Endothelial cell of umbilical vein (primary cell): ENCODE measurements around the gene UNKL. TPM values are rescaled to one million over a fixed set of nuclear protein-coding genes. Genes with fewer than 3 reads are reported as not detected.

Source experiments
- BruUV-seq: library from RNA; stranded (reverse); fragments of 400-500 nt; replicated peaks from 2 replicates; lab custom pipeline; 2021; lab: Mats Ljungman, UMichigan
- CTCF ChIA-PET: fragments of 300-600, 350-600 bp; sonication (Branson Sonifier 250); formaldehyde crosslinking; loops from one replicate; lab custom pipeline; 2021; ENCODE audit warnings: antibody characterized with exemption, inconsistent platforms; lab: Charles Lee
- POLR2A ChIA-PET: fragments of 300-600, 350-600 bp; sonication (Branson Sonifier 250); formaldehyde crosslinking; loops from one replicate; lab custom pipeline; 2021; ENCODE audit warnings: antibody characterized with exemption, inconsistent platforms; lab: Charles Lee
- DNase-seq: peaks from one replicate; pipeline ENCODE4 v3.0.0-alpha.2; 2011; ENCODE audit warnings: low read depth, low spot score
- FAIRE-seq: peaks from 2 replicates; lab custom pipeline; 2011; peaks lifted over from hg19 to GRCh38; lab: Jason Lieb, UNC
- H2AFZ ChIP-seq: 2 replicates; pipeline ENCODE4 v1.6.0; 2012; ENCODE audit warnings: low read depth, low read length, control low read depth, inconsistent platforms
- H3K27ac ChIP-seq: 2 replicates; pipeline ENCODE4 v1.5.1; 2011; ENCODE audit warnings: low read depth, mild to moderate bottlenecking, control low read depth, low read length, moderate library complexity; ENCODE audit not compliant: insufficient read depth
- H3K27me3 ChIP-seq, 2 experiments: 2 replicates each; pipeline versions ENCODE4 v1.6.0 to v1.6.1; 2011; ENCODE audit warnings: low read length in 2 of 2, mixed read lengths in 1 of 2; ENCODE audit not compliant: control insufficient read depth in 2 of 2, insufficient read depth in 2 of 2
- H3K36me3 ChIP-seq, 2 experiments: 2 replicates in 1 of 2; 3 replicates in 1 of 2; pipeline ENCODE4 v1.5.1; 2011; ENCODE audit warnings: low read length in 2 of 2, mild to moderate bottlenecking in 1 of 2, moderate library complexity in 1 of 2; ENCODE audit not compliant: control insufficient read depth in 2 of 2, insufficient read depth in 2 of 2; ENCODE audit errors: extremely low read depth in 1 of 2
- H3K4me1 ChIP-seq: 3 replicates; pipeline ENCODE4 v1.5.1; 2011; ENCODE audit warnings: mild to moderate bottlenecking, low read length; ENCODE audit not compliant: control insufficient read depth, insufficient read depth; ENCODE audit errors: extremely low read depth
- H3K4me2 ChIP-seq: 2 replicates; pipeline ENCODE4 v1.6.1; 2011; ENCODE audit warnings: low read length, control low read depth, mixed read lengths; ENCODE audit not compliant: insufficient read depth
- H3K4me3 ChIP-seq, 3 experiments: fragments of 200-600 bp in 1 of 3; sonication (generic), shearing (Covaris generic) in 1 of 3; replicated peaks in 1 of 3; 2 replicates each; pipeline ENCODE4 v1.5.1; 2011 to 2016; ENCODE audit warnings: control low read depth in 3 of 3, low read length in 3 of 3, mild to moderate bottlenecking in 2 of 3, inconsistent platforms in 1 of 3, low read depth in 1 of 3, moderate library complexity in 1 of 3; ENCODE audit not compliant: insufficient read depth in 1 of 3
- H3K79me2 ChIP-seq: 2 replicates; pipeline ENCODE4 v1.6.0; 2012; ENCODE audit warnings: low read length, inconsistent platforms; ENCODE audit not compliant: control insufficient read depth, insufficient read depth
- H3K9ac ChIP-seq: replicated peaks from 2 replicates; pipeline ENCODE3; 2011; ENCODE audit warnings: low read length, control low read depth; ENCODE audit not compliant: insufficient read depth; ENCODE audit errors: extremely low read depth
- H3K9me1 ChIP-seq: replicated peaks from 3 replicates; pipeline ENCODE4 v1.6.0; 2011; ENCODE audit warnings: mild to moderate bottlenecking, low read length; ENCODE audit not compliant: control insufficient read depth, insufficient read depth; ENCODE audit errors: extremely low read depth
- H3K9me3 ChIP-seq: replicated peaks from 2 replicates; pipeline ENCODE4 v1.5.1; 2012; ENCODE audit warnings: low read length, inconsistent platforms; ENCODE audit not compliant: control insufficient read depth, insufficient read depth
- H4K20me1 ChIP-seq: replicated peaks from 2 replicates; pipeline ENCODE3; 2011; ENCODE audit warnings: mild to moderate bottlenecking, low read length; ENCODE audit not compliant: control insufficient read depth, insufficient read depth; ENCODE audit errors: extremely low read depth
- EZH2 ChIP-seq: IDR thresholded peaks from 2 replicates; pipeline ENCODE4 v1.6.1; 2012; ENCODE audit warnings: borderline replicate concordance, low read depth, mild to moderate bottlenecking, moderate library complexity, low read length, inconsistent platforms; ENCODE audit not compliant: severe bottlenecking
- FOS ChIP-seq: IDR thresholded peaks from 2 replicates; pipeline ENCODE4 v1.6.1; 2011; ENCODE audit warnings: mild to moderate bottlenecking, low read length, moderate library complexity, borderline replicate concordance; ENCODE audit not compliant: insufficient read depth
- GATA2 ChIP-seq: IDR thresholded peaks from 2 replicates; pipeline ENCODE4 v1.7.0; 2011; ENCODE audit warnings: low read depth, mild to moderate bottlenecking, moderate library complexity, mixed read lengths, low read length; ENCODE audit not compliant: insufficient read length, insufficient read depth
- JUN ChIP-seq: IDR thresholded peaks from 2 replicates; pipeline ENCODE4 v1.6.1; 2011; ENCODE audit warnings: borderline replicate concordance, low read depth; ENCODE audit not compliant: insufficient read length, insufficient read depth
- POLR2A ChIP-seq: IDR thresholded peaks from 2 replicates; pipeline ENCODE4 v1.6.1; 2012; ENCODE audit warnings: low read depth, mild to moderate bottlenecking, control low read depth, low read length
- POLR2AphosphoS5 ChIP-seq: IDR thresholded peaks from 2 replicates; pipeline ENCODE4 v1.6.1; 2012; ENCODE audit warnings: low read depth, mild to moderate bottlenecking, control low read depth, low read length, moderate library complexity; ENCODE audit not compliant: insufficient read depth
- dilution Hi-C: fragments of 300-500 bp; cut with MboI; formaldehyde crosslinking; loops from one replicate; pipeline ENCODE4 v1.15.0; 2019; ENCODE audit warnings: low sequenced_read_pairs; ENCODE audit not compliant: extremely low pct_ligation_motif_present
- intact Hi-C: fragments of 100-400 bp; cut with micrococcal nuclease; formaldehyde crosslinking; loops from one replicate; pipeline ENCODE4 v1.10.0; 2022
- polyA plus RNA-seq, 4 experiments: library from polyadenylated mRNA; depleted of rRNA in 3 of 4; stranded (reverse) in 3 of 4; unstranded in 1 of 4; fragments of >200 nt; gene quantifications; 2 replicates each; pipeline versions ENCODE4 v1.2.1 to v1.2.3, GENCODE V29; 2011 to 2012; ENCODE audit warnings: missing spikeins in 1 of 4
- total RNA-seq: library from RNA; stranded (reverse); gene quantifications from 2 replicates; pipeline ENCODE4 v1.2.3, GENCODE V29; 2021
- TF ChIP-seq, protein P1 (sequence below): IDR thresholded peaks from 2 replicates; pipeline ENCODE4 v1.6.1; 2011; ENCODE audit not compliant: insufficient read depth, insufficient read length
- TF ChIP-seq, protein P2 (sequence below), 2 donors: IDR thresholded peaks; 1 replicate in 1 of 2; 2 replicates in 1 of 2; pipeline ENCODE4 v1.5.1; 2011; ENCODE audit warnings: low read length in 2 of 2, mild to moderate bottlenecking in 2 of 2, moderate library complexity in 2 of 2, control low read depth in 1 of 2, inconsistent platforms in 1 of 2, low read depth in 1 of 2; ENCODE audit not compliant: insufficient read depth in 1 of 2; ENCODE audit errors: extremely low read depth in 1 of 2

UNKL gene
- total and polyA plus RNA-seq, 2 donors (not counting 3 experiments of a cell fraction or from before 2014, with no cell fraction given): 17.1 to 32.8 TPM

DNA sequence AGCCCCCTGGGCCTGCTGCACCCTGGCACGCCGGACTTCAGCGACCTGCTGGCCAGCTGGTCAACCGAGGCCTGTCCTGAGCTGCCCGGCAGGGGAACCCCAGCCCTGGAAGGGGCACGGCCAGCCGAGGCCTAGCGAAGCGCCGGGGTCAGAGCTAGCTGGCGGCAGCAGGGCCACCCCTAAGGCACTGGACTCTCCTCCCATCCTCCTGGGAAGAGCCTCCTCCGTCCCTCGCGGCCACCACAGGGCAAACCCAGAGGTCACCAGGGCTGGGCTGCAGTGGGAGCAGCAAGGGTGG, 18.7 kb upstream of the UNKL start:
- Histone ChIP-seq H3K79me2 (no peaks in the 10 kb centered on the region), H3K4me3 (no peak overlapping the region), H3K4me2 (no peak overlapping the region), H3K36me3 (no peaks in the 10 kb centered on the region), H3K9me3 (no peaks in the 10 kb centered on the region), H3K4me1 (no peaks in the 10 kb centered on the region), H2AFZ (no peak overlapping the region), H3K9ac (no peak overlapping the region), H4K20me1 (no peaks in the 10 kb centered on the region), H3K9me1 (no peaks in the 10 kb centered on the region), H3K27ac (no peak overlapping the region), H3K27me3 (no peaks in the 10 kb centered on the region)
- BruUV-seq: no TSS peak
- TF ChIP-seq EZH2: no peak
- TF ChIP-seq GATA2: no peak
- TF ChIP-seq, protein P1, sequence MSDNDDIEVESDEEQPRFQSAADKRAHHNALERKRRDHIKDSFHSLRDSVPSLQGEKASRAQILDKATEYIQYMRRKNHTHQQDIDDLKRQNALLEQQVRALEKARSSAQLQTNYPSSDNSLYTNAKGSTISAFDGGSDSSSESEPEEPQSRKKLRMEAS: no peak
- TF ChIP-seq JUN: no peak
- TF ChIP-seq, protein P2, sequence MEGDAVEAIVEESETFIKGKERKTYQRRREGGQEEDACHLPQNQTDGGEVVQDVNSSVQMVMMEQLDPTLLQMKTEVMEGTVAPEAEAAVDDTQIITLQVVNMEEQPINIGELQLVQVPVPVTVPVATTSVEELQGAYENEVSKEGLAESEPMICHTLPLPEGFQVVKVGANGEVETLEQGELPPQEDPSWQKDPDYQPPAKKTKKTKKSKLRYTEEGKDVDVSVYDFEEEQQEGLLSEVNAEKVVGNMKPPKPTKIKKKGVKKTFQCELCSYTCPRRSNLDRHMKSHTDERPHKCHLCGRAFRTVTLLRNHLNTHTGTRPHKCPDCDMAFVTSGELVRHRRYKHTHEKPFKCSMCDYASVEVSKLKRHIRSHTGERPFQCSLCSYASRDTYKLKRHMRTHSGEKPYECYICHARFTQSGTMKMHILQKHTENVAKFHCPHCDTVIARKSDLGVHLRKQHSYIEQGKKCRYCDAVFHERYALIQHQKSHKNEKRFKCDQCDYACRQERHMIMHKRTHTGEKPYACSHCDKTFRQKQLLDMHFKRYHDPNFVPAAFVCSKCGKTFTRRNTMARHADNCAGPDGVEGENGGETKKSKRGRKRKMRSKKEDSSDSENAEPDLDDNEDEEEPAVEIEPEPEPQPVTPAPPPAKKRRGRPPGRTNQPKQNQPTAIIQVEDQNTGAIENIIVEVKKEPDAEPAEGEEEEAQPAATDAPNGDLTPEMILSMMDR (IDR thresholded peaks at IDR 0.05; ENCODE audit: extremely low read depth in 1 of 2, insufficient read depth in 1 of 2, low read depth in 1 of 2, low read length in 2 of 2): no peak
- TF ChIP-seq POLR2A: no peak
- no peak for TF ChIP-seq FOS
- TF ChIP-seq POLR2AphosphoS5: no peak
- DNase-seq (no peak), FAIRE-seq (no peak)
- intact Hi-C loops (no loop called here), dilution Hi-C loops (no loop called here)
- CTCF ChIA-PET: no interaction called here
- POLR2A ChIA-PET: no interaction called here
